ENCODE results near the gene ANKRD1.
A peak's percentile ranks its signal among the peaks of the same experiment; 100 is the strongest.
"Not testable (repeated sequence)": the region's sequence is repeated elsewhere in the genome, so short reads cannot be mapped to it uniquely, and the experiment has no call there.

The ANKRD1 gene

DNA sequence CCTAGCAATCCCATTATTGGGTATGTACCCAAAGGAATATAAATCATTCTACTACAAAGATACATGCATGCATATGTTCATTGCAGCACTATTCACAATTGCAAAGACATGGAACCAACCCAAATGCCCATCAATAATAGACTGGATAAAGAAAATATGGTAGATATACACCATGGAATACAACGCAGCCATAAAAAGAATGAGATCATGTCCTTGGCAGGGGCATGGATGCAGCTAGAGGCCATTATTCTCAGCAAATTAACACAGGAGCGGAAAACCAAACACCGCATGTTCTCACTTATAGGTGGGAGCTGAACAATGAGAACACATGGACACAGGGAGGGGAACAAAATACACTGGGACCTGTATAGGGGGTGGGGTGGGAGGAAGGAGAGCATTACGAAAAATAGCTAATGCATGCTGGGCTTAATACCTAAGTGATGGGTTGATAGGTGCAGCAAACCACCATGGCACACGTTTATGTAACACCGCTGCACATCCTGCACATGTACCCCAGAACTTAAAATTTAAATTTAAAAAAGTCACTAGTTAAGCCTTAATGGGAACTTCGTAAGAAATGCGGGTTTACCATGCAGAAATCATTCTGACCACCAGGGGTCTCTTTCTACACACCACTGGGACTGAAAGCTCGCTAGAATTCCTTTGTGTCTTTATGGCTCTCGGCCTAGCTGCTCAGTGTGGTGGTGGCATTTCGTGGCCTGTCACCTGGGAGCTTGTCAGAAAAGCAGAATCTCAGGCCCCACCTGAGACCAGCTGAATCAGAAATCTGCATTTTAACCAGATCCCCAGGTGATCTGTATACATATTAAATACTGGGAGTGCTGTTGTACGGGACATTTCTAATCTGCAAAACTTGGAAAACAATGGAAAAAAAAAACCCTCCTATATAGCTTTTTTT, 9.5 kb downstream of the ANKRD1 start:
- DNase-seq, result peak; percentile 58

DNA sequence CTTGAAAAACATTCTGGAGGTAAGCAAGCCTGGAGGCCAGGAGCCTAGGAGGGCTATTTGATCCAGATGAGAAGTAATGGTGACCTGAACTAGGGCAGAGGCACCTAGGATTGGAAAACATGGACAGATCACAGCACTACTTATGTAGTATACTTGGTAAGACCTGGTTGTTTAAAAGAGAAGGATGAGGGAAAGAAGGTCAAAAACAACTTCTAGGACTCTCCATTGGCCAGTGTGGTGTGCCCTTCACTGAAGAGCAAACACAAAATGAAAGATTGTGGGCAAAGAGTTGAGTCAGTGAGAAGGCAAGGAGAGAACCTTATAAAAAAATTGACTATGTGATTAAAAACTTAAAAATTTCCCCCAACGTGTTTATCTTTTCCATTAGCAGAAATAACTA, 14.3 kb downstream of the ANKRD1 start:
- DNase-seq, result no peak

DNA sequence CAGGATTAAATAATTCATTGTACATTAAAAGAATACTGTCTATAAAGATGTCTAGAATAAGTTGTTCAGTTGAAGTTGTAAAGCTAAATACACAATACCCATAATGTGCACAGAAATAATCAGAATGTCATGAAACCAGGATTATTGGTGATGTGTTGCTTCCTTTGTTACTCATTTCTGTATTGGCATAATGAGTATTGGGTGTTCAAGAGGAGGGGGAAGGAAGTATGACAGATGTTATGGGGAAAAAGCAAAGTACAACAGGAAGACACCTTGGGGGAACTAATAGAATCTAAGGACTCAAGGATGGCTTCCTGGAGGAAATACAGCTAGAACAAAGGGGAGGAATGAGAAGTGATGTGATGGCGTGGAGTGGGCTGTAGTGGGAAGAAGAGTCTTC, 15.0 kb downstream of the ANKRD1 start:
- no peak for DNase-seq

DNA sequence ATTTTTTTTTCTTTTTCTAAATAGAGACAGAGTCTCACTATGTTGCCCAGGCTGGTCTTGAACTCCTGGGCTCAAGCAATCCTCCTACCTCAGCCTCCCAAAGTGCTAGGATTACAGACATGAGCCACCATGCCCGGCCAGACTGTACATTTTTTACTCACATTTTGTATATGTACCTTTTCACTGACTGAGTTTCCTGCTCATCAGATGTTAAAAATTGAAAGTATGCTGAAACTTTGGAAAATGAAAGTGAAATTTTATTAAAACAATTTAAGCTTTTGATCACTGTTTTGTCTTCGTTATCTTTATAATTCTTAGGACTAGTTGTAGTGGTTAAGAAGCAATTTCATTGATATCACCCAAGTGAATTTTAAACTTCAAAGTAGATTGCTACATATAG, 24.0 kb downstream of the ANKRD1 start:
- DNase-seq, result not testable (repeated sequence)

- DNase-seq, result no peak
Observed at GRCh38 chr10:90893190-90893589, 27.7 kb downstream of the ANKRD1 start.

DNA sequence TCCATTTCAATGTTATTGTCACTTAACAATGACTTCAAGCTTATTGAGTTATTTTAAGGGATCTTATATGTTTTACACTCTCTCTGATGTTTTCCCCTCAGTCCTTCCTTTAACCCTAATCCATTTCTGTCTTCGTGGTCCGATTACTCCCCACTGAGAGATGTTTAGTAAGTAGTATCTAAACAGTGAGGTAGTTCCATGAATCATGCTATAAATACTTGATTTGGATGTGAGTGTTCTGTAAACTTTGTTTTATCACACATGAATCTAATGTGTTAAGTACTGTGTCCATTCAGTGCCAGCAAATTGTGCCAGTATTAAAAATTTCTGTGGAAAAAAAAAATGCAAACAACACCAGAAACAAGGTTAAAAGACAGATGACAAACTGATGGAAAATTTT, 30.5 kb downstream of the ANKRD1 start:
- no peak for DNase-seq

GRCh38 chr10:90889636-90890035, 31.3 kb downstream of the ANKRD1 start:
- DNase-seq, result no peak

DNA sequence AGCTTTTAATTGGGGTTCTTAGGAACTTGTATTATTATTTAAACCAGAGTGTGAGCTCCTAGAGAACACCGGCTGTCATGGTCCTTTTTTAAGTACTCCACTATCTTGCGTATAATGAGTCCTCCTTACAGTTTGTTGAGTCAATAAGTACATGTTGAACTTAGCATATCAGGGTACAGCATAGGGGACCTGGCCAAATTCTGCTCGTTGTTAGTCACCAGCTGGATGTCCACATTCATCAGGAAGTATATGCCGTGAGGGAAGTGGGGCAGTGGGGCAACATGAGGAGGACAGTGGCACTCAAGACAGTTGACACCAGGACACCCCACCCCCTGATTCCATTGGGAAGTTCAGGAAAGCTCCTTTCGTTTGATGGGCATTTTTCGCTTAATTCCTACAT, 32.5 kb downstream of the ANKRD1 start:
- DNase-seq, result no peak

- DNase-seq, result no peak
Observed at GRCh38 chr10:90887555-90887954, 33.3 kb downstream of the ANKRD1 start.

DNA sequence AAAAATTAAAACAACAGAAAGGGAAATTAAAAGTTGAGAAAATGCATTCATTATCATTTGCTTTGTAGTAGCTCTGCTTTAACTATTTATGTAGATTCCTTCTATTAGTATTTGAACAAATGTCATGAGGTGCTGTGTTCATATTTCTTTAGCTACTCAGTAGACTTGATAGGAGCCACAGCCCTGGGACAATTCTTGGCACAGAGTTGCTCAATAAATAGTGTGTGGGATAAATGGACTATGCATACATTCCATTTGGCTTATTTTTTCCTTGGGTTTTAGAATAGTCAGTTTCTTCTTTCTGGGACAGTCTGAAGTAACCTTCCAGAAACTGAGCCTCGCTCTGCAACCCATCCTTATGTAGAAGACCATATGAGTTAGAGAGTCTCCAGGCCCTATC, 35.7 kb downstream of the ANKRD1 start:
- no peak for DNase-seq

- no peak for DNase-seq
Observed at GRCh38 chr10:90884431-90884830, 36.5 kb downstream of the ANKRD1 start.

GRCh38 chr10:90880059-90880719, 40.7 kb downstream of the ANKRD1 start:
- not testable (repeated sequence) for DNase-seq

- DNase-seq, result no peak
Observed at GRCh38 chr10:90879062-90879461, 41.8 kb downstream of the ANKRD1 start.

DNA sequence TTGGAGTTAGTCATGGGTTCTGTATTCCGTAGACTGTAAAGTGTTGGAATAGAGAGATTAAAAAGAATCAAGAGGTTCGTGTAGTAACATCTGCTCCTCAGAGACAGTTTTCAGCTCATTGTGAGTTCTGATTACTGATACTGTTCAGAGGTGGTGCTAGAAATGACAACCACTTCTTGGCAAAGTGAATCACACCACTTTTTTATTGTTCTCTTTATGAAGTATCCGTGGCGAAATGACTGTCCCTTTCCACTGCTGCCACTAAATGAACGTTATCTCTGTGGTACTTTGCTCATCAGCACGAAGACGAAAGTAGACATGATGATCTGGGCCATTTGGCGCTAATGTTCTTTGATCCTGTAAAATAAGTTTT, 48.3 kb downstream of the ANKRD1 start:
- peak; percentile 40 for DNase-seq

- peak; percentile 91 for DNase-seq
Observed at GRCh38 chr10:90871766-90872647, 48.9 kb downstream of the ANKRD1 start, which contains the start of gene RPP30. Gene RPP30, plus strand, starts transcription at chr10:90871974. Its CDS starts 13 bp downstream, at chr10:90871987.

DNA sequence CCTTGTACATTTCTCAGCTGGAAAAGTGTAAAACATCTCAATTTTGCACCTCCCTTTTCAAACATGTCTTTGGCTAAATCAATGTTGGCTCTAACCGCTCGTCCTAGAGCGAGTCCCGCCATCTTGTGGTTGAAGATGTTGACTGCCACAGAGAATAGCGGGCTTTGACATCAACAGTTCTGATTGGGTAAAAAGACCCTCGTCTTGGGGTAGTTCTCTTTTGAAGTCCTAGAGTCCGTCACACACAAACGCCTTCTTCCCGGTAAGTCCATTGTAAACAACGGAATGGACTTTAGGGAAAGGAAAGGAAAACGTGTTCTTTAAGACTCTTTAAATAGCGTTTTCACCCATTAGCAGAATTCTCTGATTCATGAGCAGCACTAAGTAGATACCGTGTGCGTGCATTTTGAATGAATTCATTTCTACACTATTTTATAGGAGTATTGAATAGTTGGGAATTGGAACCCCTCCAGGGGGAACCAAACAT, 49.6 kb downstream of the ANKRD1 start:
- DNase-seq, result peak; percentile 58

DNA sequence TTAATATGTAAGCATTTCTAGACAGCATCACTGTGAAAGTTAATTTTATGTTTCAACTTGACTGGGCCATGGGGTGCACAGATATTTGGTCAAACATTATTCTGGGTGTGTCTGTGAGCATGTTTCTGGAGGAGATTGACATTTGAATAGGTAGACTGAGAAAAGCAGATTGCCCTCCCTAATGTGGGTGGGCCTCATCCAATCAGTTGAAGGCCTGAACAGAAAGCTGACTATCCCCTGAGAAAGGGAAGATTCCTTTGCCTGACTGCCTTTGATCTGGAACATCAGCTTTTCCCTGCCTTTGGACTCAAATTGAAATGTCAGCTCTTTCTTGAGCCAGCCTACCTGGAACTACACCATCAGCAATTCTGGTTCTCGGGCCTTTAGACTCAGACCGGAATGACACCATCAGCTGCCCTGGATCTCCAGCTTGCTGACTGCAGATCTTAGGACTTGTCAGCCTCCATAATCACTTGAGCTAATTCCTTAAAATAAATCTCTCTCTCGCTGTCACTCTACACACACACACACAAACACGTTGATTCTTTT, 54.8 kb downstream of the ANKRD1 start:
- no peak for DNase-seq

DNA sequence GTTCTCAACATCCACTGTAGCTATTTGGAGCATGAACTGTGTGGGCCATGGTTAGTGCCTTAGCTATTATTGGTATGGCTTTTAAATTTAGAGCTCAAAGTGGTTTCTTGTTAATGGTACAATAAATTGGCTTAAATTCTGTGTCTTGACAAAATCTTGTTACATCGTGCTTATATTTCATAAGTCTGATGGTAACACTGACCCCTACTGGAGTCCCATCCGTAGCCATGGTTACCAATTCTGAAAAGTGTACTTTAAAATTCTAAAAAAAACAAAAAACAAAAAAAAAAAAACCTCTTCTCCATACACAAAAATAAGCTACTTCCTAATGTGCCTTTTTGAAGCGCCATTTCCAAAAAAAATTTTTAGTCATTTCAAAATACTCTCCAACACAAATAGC, 55.5 kb downstream of the ANKRD1 start:
- DNase-seq, result no peak

DNA sequence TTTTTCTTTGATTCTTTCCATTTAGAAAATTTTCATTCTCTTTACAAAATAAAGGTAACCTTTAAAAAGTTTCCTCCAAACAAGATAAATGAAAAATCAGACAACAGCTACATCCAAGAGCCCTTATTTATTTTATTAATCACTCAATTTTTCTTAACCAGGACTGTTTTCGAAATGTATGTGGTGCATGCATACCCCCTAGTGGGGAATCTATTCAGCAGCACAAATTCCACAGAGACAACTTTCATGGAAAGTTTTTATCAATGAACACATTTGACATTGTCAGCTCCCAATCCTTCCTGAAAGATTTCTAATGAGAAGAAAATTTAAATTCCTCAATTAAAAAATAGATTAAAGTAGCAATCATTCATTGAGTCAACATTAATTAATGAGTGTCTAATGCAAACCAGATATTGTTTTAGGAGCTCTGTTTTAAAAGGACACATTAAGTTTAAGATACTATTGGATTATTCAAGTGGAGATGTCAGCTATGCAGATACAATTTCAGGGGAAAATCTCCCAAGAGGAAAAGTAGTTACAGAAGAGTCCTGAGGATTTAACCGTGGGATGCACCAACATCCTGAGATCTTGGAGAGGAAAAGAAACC, 57.9 kb downstream of the ANKRD1 start:
- DNase-seq, result no peak
